HG03159 (cell line): ENCODE results near the gene CNST.
"Not testable (repeated sequence)": the region's sequence is repeated elsewhere in the genome, so short reads cannot be mapped to it uniquely, and the experiment has no call there.

Experiments used
- ATAC-seq: cut with Tn5 transposase; IDR thresholded peaks from one replicate; pipeline ENCODE4 v1.9.1; 2021; ENCODE audit warnings: mild to moderate bottlenecking, moderate library complexity; ENCODE audit not compliant: unreplicated experiment

The CNST gene

DNA sequence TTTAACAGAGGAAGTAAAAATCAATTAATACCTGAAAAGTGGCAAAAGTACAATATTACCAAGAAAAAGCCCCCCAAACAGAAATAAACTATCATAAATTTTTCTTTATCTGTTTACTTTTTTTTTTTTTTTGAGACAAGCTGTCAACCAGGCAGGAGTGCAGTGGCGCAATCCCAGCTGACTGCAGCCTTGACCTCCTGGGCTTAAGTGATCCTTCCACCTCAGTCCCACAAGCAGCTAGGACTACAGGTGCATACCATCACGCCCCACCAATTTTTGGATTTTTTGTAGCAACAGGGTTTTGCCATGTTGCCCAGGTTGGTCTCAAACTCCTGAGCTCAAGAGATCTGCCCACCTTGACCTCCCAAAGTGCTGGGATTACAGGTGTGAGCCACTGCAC lies 8.2 kb upstream of the CNST start:
- ATAC-seq, result no peak

DNA sequence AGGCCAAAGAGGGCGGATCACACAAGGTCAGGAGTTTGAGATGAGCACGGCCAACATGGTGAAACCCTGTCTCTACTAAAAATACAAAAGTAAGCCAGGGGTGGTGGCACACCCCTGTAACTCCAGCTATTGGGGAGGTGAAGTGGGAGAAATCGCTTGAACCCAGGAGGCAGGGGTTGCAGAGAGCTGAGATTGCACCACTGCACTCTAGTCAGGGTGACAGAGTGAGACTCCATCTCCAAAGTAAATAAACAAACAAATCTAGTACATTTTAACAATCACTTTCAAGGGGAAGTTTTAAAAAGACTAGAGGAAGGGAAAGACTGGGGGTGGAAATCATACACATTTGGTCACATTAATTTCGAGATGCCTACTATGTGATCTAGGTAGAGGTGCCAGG lies 6.9 kb upstream of the CNST start:
- no peak for ATAC-seq

DNA sequence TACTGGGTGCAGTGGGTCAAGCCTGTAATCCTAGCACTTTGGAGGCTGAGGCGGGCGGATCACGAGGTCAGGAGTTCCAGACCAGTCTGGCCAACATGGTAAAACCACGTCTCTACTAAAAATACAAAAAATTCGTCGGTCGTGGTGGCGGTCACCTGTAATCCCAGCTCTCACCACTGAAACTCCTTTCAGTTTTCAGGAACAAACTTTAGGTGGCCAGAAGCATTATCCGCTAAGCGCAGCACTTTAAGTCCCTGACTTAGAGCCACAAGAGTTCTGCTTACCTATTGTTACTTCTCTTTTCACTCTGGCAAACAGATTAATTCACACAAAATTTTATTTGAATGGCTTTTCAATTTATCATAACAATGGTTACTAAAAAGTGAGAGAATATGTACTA lies 5.4 kb upstream of the CNST start:
- not testable (repeated sequence) for ATAC-seq

DNA sequence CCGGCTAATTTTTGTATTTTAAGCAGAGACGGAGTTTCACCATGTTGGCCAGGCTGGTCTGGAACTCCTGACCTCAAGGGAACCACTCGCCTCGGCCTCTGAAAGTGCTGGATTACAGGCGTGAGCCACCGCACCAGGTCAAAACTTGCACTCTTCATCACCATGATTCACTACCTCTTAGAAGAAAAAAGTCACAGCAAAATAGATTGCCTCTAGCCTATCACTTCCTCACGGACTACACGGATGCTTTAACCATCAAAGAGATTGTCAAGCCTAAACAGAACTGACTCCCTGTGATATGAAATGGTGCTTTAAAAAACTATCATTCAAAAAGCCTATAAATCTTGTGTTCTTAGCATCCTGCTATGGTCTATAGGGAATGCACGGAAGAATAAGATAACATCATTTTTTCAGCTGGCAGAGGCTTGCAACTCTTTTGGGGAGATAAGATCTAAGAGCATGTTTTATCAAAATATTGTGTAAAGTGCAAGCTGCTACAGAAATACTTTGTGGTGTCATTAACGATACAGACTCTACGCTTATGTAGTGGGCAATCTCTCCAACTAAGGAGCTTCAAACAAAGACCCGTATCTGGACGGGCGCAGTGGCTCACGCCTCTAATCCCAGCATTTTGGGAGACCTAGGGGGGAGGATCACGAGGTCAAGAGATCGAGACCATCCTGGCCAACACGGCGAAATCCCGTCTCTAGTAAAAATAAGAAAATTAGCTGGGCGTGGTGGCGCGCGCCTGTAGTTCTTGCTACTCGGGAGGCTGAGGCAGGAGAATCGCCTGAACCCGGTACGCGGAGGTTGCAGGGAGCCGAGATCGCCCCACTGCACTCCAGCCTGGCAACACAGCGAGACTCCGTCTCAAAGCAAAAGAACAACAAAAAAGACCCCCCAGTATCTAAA lies 1.2 kb upstream of the CNST start:
- no peak for ATAC-seq

DNA sequence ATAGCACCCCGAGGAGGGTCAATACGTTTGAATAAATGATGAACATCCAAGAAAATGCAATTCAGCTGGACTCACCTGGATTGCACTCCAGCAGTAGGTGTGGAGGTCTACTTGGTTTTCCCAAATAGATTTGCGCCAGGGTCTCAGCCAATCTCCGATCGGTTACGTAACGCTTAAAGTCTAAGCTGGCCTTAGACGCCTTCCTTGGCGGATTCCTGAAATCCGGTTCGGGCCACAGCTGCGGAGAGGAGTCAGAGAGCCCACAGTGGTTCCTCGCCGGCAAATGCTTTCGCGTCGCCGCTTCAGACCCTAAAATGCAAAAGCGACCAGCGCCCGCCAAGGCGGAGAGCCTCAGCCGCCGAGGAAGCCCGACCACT lies 517 bp upstream of the CNST start:
- peak; percentile 1 for ATAC-seq

DNA sequence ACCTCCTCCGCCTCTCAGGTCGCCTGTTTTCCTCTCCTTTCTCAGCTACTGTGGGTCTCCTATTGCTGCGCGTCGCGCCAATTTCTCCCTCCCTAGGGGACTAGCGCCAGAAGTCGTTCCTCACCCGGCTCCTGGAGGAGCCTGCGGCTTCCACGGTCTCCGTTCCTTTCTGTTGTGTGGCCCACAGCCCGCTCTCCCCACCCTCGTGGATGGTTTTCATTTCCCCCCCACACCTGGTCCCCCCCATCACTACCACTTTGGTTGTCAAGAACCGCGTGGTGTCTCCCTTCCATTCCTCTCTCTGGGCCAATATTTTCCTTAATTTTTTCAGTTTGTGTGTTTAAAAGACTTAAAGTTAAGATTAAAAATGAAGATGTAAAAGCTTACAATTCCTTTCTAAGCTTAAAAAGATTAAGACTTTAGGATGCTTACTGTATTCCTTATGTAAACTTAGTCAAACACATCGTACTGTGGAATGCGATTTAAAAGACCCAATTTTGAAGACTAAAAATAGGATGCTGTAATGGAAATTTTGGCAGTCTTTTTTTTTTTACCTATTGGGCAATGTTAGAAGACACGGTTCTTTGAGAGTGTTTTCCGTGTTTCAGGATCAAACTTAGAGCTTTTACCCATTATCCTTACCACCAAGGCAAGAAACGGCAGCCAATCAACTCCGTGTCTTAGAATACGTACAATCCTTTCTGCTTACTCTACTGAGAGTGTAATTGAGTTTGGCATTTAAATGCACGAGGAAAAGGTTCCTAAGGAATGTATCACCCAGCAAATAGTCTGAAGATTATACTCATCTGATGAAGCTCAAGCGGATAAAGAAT lies 773 bp downstream of the CNST start:
- ATAC-seq, result peak; percentile 17

DNA sequence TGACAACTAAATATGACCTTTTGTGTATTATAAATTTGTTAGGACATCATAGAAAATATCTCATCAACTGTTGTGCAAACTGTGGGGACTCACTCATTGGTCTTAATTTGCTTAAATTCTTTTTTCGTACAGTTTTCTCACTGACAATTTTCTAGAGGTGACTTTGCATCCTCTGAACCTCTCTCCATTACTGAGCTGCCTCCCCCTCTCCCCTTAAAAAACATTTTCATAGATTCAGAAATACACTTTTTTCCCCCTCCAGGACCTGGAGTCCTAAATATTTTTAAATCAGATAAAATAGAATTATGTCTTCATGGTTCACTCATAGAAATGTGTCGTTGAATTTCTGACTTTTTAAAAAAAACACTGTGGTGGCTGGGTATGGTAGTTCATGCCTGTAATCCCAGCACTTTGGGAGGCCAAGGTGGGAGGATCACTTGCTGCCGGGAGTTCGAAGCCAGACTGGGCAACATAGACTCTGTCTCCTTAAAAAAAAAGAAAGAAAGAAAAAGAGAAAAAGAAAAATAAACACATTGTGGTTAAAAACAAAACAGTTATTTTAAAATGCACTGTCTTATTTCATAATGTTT lies 1.5 kb downstream of the CNST start:
- no peak for ATAC-seq

DNA sequence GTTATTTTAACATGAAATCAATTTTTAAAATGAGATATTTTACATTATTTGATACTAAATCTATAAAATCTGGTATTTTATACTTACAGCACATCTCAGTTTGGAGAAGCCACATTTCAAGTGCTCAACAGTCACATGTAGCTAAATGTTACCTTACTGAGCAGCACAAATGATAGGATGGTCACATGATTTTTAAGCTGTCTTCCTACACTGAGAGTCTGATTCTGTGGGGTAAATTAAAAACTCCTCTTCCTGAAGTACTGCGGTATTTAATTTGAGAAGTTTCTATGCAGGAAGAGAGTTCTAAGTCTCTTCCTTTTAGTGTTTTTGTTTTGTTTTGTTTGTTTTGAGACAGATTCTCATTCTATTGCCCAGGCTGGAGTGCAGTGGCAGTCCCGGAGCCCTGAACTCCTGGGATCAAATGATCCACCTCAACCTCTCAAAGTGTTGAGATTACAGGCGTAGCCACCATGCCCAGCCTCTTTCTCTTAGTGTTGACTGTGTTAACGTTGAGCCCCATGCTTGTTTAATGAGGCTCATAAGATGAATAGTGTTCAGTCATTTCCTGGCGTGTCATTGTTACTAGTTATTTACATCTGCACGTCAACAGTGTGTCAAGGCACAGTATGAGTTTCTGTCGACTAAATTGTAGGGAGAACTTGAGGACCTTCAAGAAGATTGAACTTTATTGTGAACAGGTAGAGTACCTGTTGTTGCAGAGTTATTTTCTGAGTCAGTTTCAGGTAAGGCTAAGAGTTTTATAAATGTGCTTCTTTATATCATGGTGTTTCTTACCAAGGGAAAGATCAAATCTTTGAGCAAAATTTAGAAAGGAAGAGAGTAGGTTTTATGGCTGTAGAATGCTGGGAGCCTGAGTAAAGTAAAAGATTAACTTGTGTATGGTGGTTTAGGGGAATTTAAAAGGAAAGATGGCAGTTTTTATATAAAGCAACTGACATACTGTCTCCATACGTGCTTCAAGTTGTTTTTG lies 3.3 kb downstream of the CNST start:
- ATAC-seq, result no peak

DNA sequence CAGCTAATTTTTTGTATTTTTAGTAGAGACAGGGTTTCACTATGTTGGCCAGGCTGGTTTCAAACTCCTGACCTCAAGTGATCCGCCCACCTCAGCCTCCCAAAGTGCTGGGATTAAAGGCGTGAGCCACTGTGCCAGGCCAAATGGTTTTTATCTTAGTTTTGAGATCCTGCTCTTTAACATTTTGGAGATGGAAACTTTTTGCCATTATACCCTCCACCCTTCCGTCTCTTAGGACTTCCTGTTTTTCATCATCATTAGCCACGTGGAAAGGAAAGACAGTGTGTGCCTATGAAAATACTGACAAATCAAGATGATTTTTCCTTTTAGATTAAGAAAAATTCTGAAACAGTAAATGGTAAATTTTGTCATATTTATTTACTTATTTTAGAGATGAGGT lies 5.1 kb downstream of the CNST start:
- ATAC-seq, result not testable (repeated sequence)

DNA sequence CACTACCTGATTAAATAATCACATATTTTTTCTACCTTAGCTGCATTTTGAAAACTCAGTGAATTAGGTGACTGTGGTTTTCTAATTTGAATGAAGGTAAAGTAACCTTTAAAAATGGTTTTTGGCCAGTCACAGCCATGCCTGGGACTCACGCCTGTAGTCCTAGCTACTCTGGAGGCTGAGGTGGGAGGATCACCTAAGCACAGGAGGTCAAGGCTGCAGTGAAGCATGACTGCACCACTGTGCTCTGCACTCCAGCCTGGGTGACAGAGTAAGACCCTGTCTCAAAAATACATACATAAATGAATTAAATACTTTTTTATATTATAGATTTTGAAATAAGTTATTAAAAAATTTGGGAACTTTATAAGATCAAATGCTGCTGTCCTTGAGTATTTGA lies 5.7 kb downstream of the CNST start:
- ATAC-seq, result no peak

DNA sequence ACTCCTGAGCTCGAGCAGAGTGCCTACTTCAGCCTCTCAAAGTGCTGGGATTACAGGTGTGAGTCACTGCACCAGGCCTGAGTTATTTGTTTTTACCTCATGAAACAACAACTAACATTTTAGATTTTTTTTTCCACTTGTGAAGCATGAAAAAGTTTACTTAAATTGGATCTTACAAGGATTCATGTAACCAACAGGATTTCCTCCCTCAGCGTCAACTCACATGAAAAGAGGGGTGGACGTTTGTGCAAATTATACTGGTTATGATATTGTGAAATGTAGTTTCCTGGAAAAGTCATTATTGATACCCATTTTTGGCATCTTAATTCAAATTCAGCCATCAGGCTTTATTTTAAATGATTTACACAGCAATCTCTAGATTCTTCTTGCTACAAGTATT lies 6.5 kb downstream of the CNST start:
- no peak for ATAC-seq

DNA sequence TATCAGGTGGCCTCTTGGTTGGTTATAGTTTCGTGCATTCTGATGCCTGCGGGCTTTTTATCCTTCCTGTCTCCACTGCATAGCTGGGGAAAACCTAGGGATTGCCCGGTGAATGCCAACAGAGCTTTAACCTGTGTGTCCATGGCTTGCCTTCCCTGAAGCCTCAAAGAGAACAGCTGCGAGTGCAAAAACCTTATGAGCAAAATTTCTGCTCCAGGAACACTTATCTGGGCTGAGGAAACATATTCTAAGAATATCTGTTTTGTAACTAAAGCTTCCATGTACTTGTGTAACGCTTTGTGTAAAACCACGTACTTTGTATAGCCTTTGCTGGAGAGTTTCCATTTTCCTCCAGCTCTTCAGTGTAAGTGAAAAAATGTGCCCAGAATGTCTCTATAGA lies 7.2 kb downstream of the CNST start:
- no peak for ATAC-seq

DNA sequence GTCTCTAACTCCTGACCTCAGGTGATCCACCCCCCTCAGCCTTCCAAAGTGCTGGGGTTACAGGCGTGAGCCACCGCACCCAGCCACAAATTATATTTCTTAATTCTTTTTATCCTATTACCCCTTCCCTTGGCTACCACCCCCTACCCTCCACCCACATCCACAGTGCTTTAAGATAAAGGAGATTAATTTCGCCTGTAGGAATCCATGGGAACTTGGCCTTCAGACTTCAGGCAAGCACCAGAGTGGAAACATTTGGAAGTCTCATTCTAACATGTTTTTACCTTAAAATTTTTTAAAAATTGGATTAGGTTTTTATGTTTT lies 10.4 kb downstream of the CNST start:
- no peak for ATAC-seq

DNA sequence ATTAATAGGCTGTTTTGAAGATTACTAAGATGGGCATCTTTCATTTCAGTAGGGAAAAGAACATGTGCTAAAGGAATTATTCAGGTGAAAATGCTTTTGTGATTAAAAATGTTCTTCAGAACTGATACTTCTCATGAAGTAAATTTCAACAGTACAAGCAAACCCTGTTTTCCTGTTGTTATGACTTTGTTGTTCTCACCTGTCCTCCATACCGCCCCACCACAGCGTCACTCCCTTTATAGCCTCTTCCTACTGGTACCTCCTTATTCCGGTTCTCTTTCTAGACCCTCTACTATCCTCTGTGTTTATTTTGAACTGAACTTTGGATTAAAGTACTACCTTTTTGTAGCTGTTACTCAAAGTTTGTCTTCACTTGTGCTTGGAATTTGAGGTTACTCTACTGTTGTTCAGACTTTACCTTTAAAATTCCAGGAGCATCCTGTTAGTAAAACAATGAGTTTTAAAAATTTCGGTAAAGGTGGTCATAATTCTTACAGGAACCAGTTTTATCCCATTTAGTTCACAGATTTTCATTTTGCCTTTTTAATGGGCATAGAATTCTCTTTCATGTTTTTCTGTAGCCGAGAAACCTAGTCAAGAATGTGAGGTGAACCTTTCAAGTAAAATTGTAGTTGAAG lies 10.9 kb downstream of the CNST start:
- ATAC-seq, result no peak

DNA sequence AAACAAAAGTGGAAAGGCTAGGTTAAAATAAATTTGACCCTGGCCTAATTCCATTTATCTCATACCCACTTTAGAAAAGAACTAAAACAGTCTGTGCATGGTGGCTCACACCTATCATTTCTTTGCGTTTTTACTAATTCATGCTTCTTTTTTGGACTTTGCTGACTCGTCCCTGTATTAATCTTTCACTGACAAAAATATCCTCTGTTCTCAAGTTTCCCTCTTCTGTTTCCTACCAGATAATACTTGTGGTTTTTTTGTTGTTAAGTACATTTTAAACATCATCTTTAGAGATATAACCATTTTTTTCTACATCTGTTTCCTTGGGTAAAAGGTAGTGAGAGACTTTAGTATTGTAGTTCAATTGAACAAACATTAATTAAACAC lies 11.5 kb downstream of the CNST start:
- ATAC-seq, result no peak

DNA sequence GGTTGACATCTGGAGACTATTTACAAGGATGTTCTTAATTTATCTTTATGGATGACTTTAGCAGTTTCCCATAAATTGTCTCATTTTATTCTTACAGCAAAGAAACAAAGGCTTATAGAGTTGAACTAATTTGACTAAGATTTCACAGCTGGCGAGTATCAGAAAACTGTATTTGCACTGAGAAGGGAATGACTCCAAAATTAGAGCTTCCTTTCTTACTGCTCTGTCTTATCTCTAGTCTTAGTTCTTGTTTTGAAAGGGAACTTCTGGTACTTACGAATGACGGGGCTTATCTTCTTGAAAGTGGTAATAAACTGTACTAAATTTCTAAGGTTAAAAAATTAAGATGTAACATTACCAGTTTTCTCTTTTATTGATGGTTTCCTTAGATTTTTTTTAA lies 13.6 kb downstream of the CNST start:
- ATAC-seq, result peak; percentile 79

DNA sequence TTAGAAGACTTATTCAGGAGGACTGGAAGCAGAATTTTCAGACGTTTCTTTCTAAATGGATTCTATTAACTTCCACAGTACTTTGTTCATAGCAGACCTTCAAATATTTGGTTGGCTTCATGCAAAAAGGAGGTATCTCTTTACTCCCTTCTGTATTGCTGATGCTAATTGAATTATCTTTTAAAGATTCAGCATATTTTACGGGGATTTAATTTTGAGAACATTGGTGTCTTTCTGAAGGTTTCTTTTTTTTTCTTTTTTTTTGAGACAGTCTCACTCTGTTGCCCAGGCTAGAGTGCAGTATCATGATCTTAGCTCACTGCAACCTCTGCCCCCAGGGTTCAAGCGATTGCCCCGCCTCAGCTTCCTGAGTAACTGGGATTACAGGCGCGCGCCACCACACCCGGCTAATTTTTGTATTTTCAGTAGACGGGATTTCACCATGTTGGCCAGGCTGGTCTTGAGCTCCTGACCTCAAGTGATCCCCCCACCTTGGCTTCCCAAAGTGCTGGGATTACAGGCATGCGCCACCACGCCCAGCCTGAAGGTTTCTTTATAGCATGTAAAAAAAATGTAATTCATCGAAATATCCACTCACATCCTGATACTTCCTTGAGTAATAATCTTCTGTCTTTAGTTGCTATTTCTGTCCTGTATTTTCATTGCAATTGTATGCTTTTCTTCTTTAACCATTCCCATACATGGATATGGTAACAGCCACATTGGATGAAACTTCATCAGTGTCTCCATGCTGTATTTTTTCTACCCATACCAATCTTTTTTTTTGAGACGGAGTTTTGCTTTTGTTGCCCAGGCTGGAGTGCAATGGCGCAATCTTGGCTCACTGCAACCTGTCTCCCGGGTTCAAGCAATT lies 14.5 kb downstream of the CNST start:
- no peak for ATAC-seq

DNA sequence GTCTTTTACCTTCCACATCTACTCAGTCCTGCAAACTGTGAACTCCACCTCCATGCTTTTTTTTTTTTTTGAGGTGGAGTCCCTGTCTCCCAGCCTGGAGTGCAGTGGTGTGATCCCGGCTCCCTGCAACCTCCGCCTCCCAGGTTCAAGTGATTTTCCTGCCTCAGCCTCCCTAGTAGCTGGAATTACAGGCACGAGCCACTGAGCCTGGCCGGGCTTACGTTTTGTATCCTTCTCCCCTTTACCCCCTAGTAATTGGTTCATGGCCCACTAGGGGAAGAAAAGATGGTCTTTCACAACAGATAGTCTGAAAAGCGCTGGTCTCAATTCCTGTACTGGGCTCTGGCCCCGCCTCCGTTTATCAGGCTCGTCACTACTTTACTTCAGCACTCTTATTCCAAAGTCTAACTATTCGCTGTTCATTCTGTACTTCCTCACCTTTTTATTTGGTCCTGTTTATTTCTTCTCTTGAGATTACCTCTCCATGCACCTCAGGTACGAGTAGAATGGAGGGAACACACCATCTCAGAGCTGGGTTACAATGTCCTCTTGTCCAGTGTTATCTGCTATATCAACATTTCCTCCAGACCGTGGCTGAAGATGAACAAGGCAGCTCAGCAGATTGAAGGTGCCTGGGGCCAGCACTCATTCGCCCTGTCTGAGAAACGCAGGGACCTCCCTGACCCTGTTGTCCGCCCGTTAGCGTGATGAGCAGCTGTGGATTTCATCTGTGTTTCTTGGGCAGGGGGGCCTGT lies 16.2 kb downstream of the CNST start:
- ATAC-seq, result no peak

DNA sequence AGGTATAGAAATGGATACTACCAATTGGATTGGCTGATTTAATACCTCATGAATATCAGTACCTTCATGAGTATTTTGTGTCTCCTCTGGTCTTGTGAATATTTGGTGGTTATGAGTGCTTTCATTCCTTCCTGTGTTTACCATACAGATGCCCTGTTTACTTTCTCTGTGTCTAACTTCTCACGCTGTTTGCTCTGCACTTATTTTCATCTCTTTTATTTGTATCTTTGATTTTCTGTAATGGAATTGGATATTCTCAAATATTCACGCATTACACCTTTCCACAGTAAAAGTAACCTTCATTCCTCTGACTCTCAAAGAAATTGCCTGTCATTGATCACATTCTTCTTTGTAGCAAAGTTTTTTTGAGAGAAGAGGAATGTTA lies 16.8 kb downstream of the CNST start:
- no peak for ATAC-seq
